HG02623 (cell line): ENCODE results near the gene TMIGD3.
"Not testable (repeated sequence)": the region's sequence is repeated elsewhere in the genome, so short reads cannot be mapped to it uniquely, and the experiment has no call there.

Experiments
- ATAC-seq: cut with Tn5 transposase; IDR thresholded peaks from one replicate; pipeline ENCODE4 v1.9.1; 2021; ENCODE audit warnings: moderate library complexity; ENCODE audit not compliant: unreplicated experiment

The TMIGD3 gene

GRCh38 chr1:111503585-111504060 is at the start of gene TMIGD3, which contains the start of gene ADORA3:
Gene TMIGD3, minus strand, starts transcription at chr1:111503633. Its CDS starts 279 bp downstream, at chr1:111503354.
Gene ADORA3, minus strand, starts transcription at chr1:111503633. Its CDS starts 279 bp downstream, at chr1:111503354.
- ATAC-seq, result no peak

GRCh38 chr1:111553196-111553595 is 49.8 kb upstream of the TMIGD3 start:
- ATAC-seq, result no peak

GRCh38 chr1:111552587-111552986 is 49.2 kb upstream of the TMIGD3 start:
- ATAC-seq, result no peak

GRCh38 chr1:111551623-111552411 is 48.4 kb upstream of the TMIGD3 start:
- no peak for ATAC-seq

- ATAC-seq, result not testable (repeated sequence)
Observed at GRCh38 chr1:111547786-111548185, 44.4 kb upstream of the TMIGD3 start.

- ATAC-seq, result no peak
Observed at GRCh38 chr1:111542187-111542586, 38.8 kb upstream of the TMIGD3 start.

GRCh38 chr1:111541721-111542120 is 38.3 kb upstream of the TMIGD3 start:
- ATAC-seq, result no peak

GRCh38 chr1:111540928-111541327 is 37.5 kb upstream of the TMIGD3 start:
- no peak for ATAC-seq

GRCh38 chr1:111538343-111539025 is 35.1 kb upstream of the TMIGD3 start:
- no peak for ATAC-seq

- no peak for ATAC-seq
Observed at GRCh38 chr1:111535256-111536191, 32.1 kb upstream of the TMIGD3 start.

- no peak for ATAC-seq
Observed at GRCh38 chr1:111520053-111520452, 16.6 kb upstream of the TMIGD3 start.

GRCh38 chr1:111517469-111518225 is 14.2 kb upstream of the TMIGD3 start:
- ATAC-seq, result no peak

GRCh38 chr1:111516005-111516535 is 12.6 kb upstream of the TMIGD3 start:
- peak; percentile 50 for ATAC-seq

- ATAC-seq, result peak; percentile 23
Observed at GRCh38 chr1:111515291-111516004, 12.0 kb upstream of the TMIGD3 start.

- ATAC-seq, result no peak
Observed at GRCh38 chr1:111513410-111514020, 10.1 kb upstream of the TMIGD3 start.

- ATAC-seq, result no peak
Observed at GRCh38 chr1:111512931-111513330, 9.5 kb upstream of the TMIGD3 start.

GRCh38 chr1:111512132-111512889 is 8.9 kb upstream of the TMIGD3 start:
- no peak for ATAC-seq

- no peak for ATAC-seq
Observed at GRCh38 chr1:111511370-111511769, 7.9 kb upstream of the TMIGD3 start.
